Measurements from ENCODE around the gene OR10H4. TPM values are rescaled to one million over a fixed set of nuclear protein-coding genes. Genes with fewer than 3 reads are reported as not detected.
A peak's percentile ranks its signal among the peaks of the same experiment; 100 is the strongest.
"Not testable (repeated sequence)": the region's sequence is repeated elsewhere in the genome, so short reads cannot be mapped to it uniquely, and the experiment has no call there.

The OR10H4 gene
- total and polyA plus RNA-seq, 4 donors: not detected

GRCh38 chr19:15913830-15914229 lies 35.0 kb upstream of the OR10H4 start:
- no peak overlapping the region for H3K4me3 ChIP-seq (ENCODE audit: low read length in 2 of 2)
- no peak for DNase-seq
- WGBS, 2 donors: 88 to 94% methylated on average over 8 of the region's 8 CpGs
- no peaks in the 10 kb centered on the region for H3K4me1 ChIP-seq (ENCODE audit: control insufficient read depth in 1 of 2, insufficient read depth in 2 of 2, low read length in 2 of 2)
- peaks cover 0 to 4% of the 10 kb centered on the region in 2 donors for H3K36me3 ChIP-seq (ENCODE audit: control insufficient read depth in 1 of 2, insufficient read depth in 2 of 2, low read length in 1 of 2)
- H3K27ac ChIP-seq (ENCODE audit: low read depth in 1 of 2, low read length in 2 of 2): no peak overlapping the region
- H3K9me3 ChIP-seq (ENCODE audit: control insufficient read depth, low read length): no peaks in the 10 kb centered on the region
- H3K27me3 ChIP-seq (ENCODE audit: control insufficient read depth in 1 of 2, insufficient read depth in 2 of 2, low read length in 1 of 2): no peaks in the 10 kb centered on the region
- ATAC-seq (ENCODE audit: low FRiP score): no peak
- intact Hi-C loops (cut with DNase I): no loop called here

- no peaks in the 10 kb centered on the region for H3K4me1 ChIP-seq (ENCODE audit: control insufficient read depth in 1 of 2, insufficient read depth in 2 of 2, low read length in 2 of 2)
- intact Hi-C loops (cut with DNase I): no loop called here
- H3K27ac ChIP-seq (ENCODE audit: low read depth in 1 of 2, low read length in 2 of 2): no peak overlapping the region
- H3K9me3 ChIP-seq (ENCODE audit: control insufficient read depth, low read length): no peaks in the 10 kb centered on the region
- no peak for ATAC-seq (ENCODE audit: low FRiP score)
- peaks cover 0 to 4% of the 10 kb centered on the region in 2 donors for H3K36me3 ChIP-seq (ENCODE audit: control insufficient read depth in 1 of 2, insufficient read depth in 2 of 2, low read length in 1 of 2)
- no peak overlapping the region for H3K4me3 ChIP-seq (ENCODE audit: low read length in 2 of 2)
- H3K27me3 ChIP-seq (ENCODE audit: control insufficient read depth in 1 of 2, insufficient read depth in 2 of 2, low read length in 1 of 2): no peaks in the 10 kb centered on the region
- 81 to 87% methylated on average over 2 of the region's 2 CpGs for WGBS, 2 donors
- DNase-seq: no peak
These were observed 33.7 kb upstream of the OR10H4 start for GRCh38 chr19:15915109-15915508.

GRCh38 chr19:15919243-15919642 lies 29.6 kb upstream of the OR10H4 start:
- Histone ChIP-seq H3K36me3 (ENCODE audit: control insufficient read depth in 1 of 2, insufficient read depth in 2 of 2, low read length in 1 of 2) (peaks cover 3 to 4% of the 10 kb centered on the region in 2 donors), H3K4me3 (ENCODE audit: low read length in 2 of 2) (no peak overlapping the region), H3K9me3 (ENCODE audit: control insufficient read depth, low read length) (no peaks in the 10 kb centered on the region), H3K27ac (ENCODE audit: low read depth in 1 of 2, low read length in 2 of 2) (no peak overlapping the region), H3K27me3 (ENCODE audit: control insufficient read depth in 1 of 2, insufficient read depth in 2 of 2, low read length in 1 of 2) (no peaks in the 10 kb centered on the region), H3K4me1 (ENCODE audit: control insufficient read depth in 1 of 2, insufficient read depth in 2 of 2, low read length in 2 of 2) (no peaks in the 10 kb centered on the region)
- 75 to 79% methylated on average over 4 of the region's 4 CpGs for WGBS, 2 donors
- intact Hi-C loops (cut with DNase I): no loop called here
- no peak for ATAC-seq (ENCODE audit: low FRiP score)
- DNase-seq: no peak

- no peak overlapping the region for H3K4me3 ChIP-seq (ENCODE audit: low read length in 2 of 2)
- ATAC-seq (ENCODE audit: low FRiP score): no peak
- no peak for DNase-seq
- H3K9me3 ChIP-seq (ENCODE audit: control insufficient read depth, low read length): no peaks in the 10 kb centered on the region
- peaks cover 0 to 3% of the 10 kb centered on the region in 2 donors for H3K36me3 ChIP-seq (ENCODE audit: control insufficient read depth in 1 of 2, insufficient read depth in 2 of 2, low read length in 1 of 2)
- H3K27ac ChIP-seq (ENCODE audit: low read depth in 1 of 2, low read length in 2 of 2): no peak overlapping the region
- intact Hi-C loops (cut with DNase I): no loop called here
- H3K27me3 ChIP-seq (ENCODE audit: control insufficient read depth in 1 of 2, insufficient read depth in 2 of 2, low read length in 1 of 2): no peaks in the 10 kb centered on the region
- no peaks in the 10 kb centered on the region for H3K4me1 ChIP-seq (ENCODE audit: control insufficient read depth in 1 of 2, insufficient read depth in 2 of 2, low read length in 2 of 2)
- 56 to 59% methylated on average over 4 of the region's 4 CpGs for WGBS, 2 donors
These were observed 26.8 kb upstream of the OR10H4 start for GRCh38 chr19:15922021-15922420.

- H3K4me3 ChIP-seq (ENCODE audit: low read length in 2 of 2): no peak overlapping the region
- DNase-seq: no peak
- no peak for ATAC-seq (ENCODE audit: low FRiP score)
- WGBS, 2 donors: 80 to 85% methylated on average over 8 of the region's 8 CpGs
- no peaks in the 10 kb centered on the region for H3K9me3 ChIP-seq (ENCODE audit: control insufficient read depth, low read length)
- H3K36me3 ChIP-seq (ENCODE audit: control insufficient read depth in 1 of 2, insufficient read depth in 2 of 2, low read length in 1 of 2): peaks cover 0 to 3% of the 10 kb centered on the region in 2 donors
- no peak overlapping the region for H3K27ac ChIP-seq (ENCODE audit: low read depth in 1 of 2, low read length in 2 of 2)
- intact Hi-C loops (cut with DNase I): no loop called here
- no peaks in the 10 kb centered on the region for H3K27me3 ChIP-seq (ENCODE audit: control insufficient read depth in 1 of 2, insufficient read depth in 2 of 2, low read length in 1 of 2)
- no peaks in the 10 kb centered on the region for H3K4me1 ChIP-seq (ENCODE audit: control insufficient read depth in 1 of 2, insufficient read depth in 2 of 2, low read length in 2 of 2)
These were observed 25.1 kb upstream of the OR10H4 start for GRCh38 chr19:15923702-15924101.

- DNase-seq (no peak), ATAC-seq (ENCODE audit: low FRiP score) (no peak)
- Histone ChIP-seq H3K9me3 (ENCODE audit: control insufficient read depth, low read length) (no peaks in the 10 kb centered on the region), H3K27me3 (ENCODE audit: control insufficient read depth in 1 of 2, insufficient read depth in 2 of 2, low read length in 1 of 2) (no peaks in the 10 kb centered on the region), H3K4me1 (ENCODE audit: control insufficient read depth in 1 of 2, insufficient read depth in 2 of 2, low read length in 2 of 2) (no peaks in the 10 kb centered on the region), H3K27ac (ENCODE audit: low read depth in 1 of 2, low read length in 2 of 2) (no peak overlapping the region), H3K4me3 (ENCODE audit: low read length in 2 of 2) (no peak overlapping the region), H3K36me3 (ENCODE audit: control insufficient read depth in 1 of 2, insufficient read depth in 2 of 2, low read length in 1 of 2) (peaks cover 0 to 5% of the 10 kb centered on the region in 2 donors)
- 40 to 41% methylated on average over 1 of the region's 1 CpG for WGBS, 2 donors
- intact Hi-C loops (cut with DNase I): no loop called here
These were observed 22.3 kb upstream of the OR10H4 start for GRCh38 chr19:15926484-15926883.

GRCh38 chr19:15928321-15928720 lies 20.5 kb upstream of the OR10H4 start:
- DNase-seq (no peak), ATAC-seq (ENCODE audit: low FRiP score) (no peak)
- Histone ChIP-seq H3K4me1 (ENCODE audit: control insufficient read depth in 1 of 2, insufficient read depth in 2 of 2, low read length in 2 of 2) (no peaks in the 10 kb centered on the region), H3K36me3 (ENCODE audit: control insufficient read depth in 1 of 2, insufficient read depth in 2 of 2, low read length in 1 of 2) (peaks cover 0 to 1% of the 10 kb centered on the region in 2 donors), H3K27me3 (ENCODE audit: control insufficient read depth in 1 of 2, insufficient read depth in 2 of 2, low read length in 1 of 2) (no peaks in the 10 kb centered on the region), H3K9me3 (ENCODE audit: control insufficient read depth, low read length) (no peaks in the 10 kb centered on the region), H3K4me3 (ENCODE audit: low read length in 2 of 2) (no peak overlapping the region), H3K27ac (ENCODE audit: low read depth in 1 of 2, low read length in 2 of 2) (no peak overlapping the region)
- WGBS, 2 donors: 80 to 83% methylated on average over 3 of the region's 3 CpGs
- intact Hi-C loops (cut with DNase I): no loop called here

- H3K4me3 ChIP-seq (ENCODE audit: low read length in 2 of 2); H3K9me3 ChIP-seq (ENCODE audit: control insufficient read depth, low read length); ATAC-seq (ENCODE audit: low FRiP score); H3K36me3 ChIP-seq (ENCODE audit: control insufficient read depth in 1 of 2, insufficient read depth in 2 of 2, low read length in 1 of 2); H3K4me1 ChIP-seq (ENCODE audit: control insufficient read depth in 1 of 2, insufficient read depth in 2 of 2, low read length in 2 of 2); H3K27me3 ChIP-seq (ENCODE audit: control insufficient read depth in 1 of 2, insufficient read depth in 2 of 2, low read length in 1 of 2): not testable (repeated sequence)
- peak overlapping the region in 1 of 2 donors; percentile 79 for H3K27ac ChIP-seq (ENCODE audit: low read depth in 1 of 2, low read length in 2 of 2)
- 26 to 77% methylated on average over 12 of the region's 12 CpGs for WGBS, 2 donors
- intact Hi-C loops (cut with DNase I): loop anchor here (2.0 kb wide), 2 partner anchors 65 to 69 kb away; no protein-coding TSS in a partner anchor
- DNase-seq: peak in 1 of 2 donors; percentile 82
These were observed 15.0 kb upstream of the OR10H4 start for GRCh38 chr19:15933761-15934331.

GRCh38 chr19:15934332-15935078 lies 14.3 kb upstream of the OR10H4 start, which contains the start of gene CYP4F11:
TSS of gene CYP4F11 (minus strand) at chr19:15934529. CDS start at chr19:15934408, 121 bp downstream.
- H3K4me3 ChIP-seq (ENCODE audit: low read length in 2 of 2): no peak within 1 kb of the TSS
- peak within 1 kb of the TSS in 1 of 2 donors; percentile 79 for H3K27ac ChIP-seq (ENCODE audit: low read depth in 1 of 2, low read length in 2 of 2)
- no peak for ATAC-seq (ENCODE audit: low FRiP score)
- H3K36me3 ChIP-seq (ENCODE audit: control insufficient read depth in 1 of 2, insufficient read depth in 2 of 2, low read length in 1 of 2): peaks cover 0 to 1% of the 10 kb centered on the region in 2 donors
- H3K9me3 ChIP-seq (ENCODE audit: control insufficient read depth, low read length): peaks cover 2% of the 10 kb centered on the region
- no peaks in the 10 kb centered on the region for H3K4me1 ChIP-seq (ENCODE audit: control insufficient read depth in 1 of 2, insufficient read depth in 2 of 2, low read length in 2 of 2)
- peak; percentile 86 to 94 for DNase-seq
- 13 to 22% methylated on average over 10 of the region's 10 CpGs for WGBS, 2 donors
- intact Hi-C loops (cut with DNase I): loop anchor here (2.0 to 5.0 kb wide), 3 partner anchors 64 to 178 kb away; partner anchors contain the start of gene RAB8A (in 1 of the 2)
- H3K27me3 ChIP-seq (ENCODE audit: control insufficient read depth in 1 of 2, insufficient read depth in 2 of 2, low read length in 1 of 2): no peaks in the 10 kb centered on the region
